Transverse colon (tissue), 4 donors: Measurements from ENCODE around the gene CTSL.

Experiments
- CTCF ChIP-seq, 5 experiments: fragments of 200-600 bp in 3 of 5; fragments of 450-650 bp in 2 of 5; sonication (generic) in 3 of 5; IDR thresholded peaks; 1 replicate in 2 of 5; 2 replicates in 3 of 5; pipeline ENCODE4 v1.5.1; 2016 to 2017; ENCODE audit warnings: antibody characterized with exemption in 5 of 5, inconsistent platforms in 3 of 5, mild to moderate bottlenecking in 2 of 5, moderate library complexity in 1 of 5
- EP300 ChIP-seq: sonication (generic); formaldehyde crosslinking; IDR thresholded peaks from one replicate; pipeline ENCODE4 v1.6.1; 2017; ENCODE audit warnings: antibody characterized with exemption, low read depth
- POLR2A ChIP-seq: fragments of 450-650 bp; IDR thresholded peaks from one replicate; pipeline ENCODE4 v1.6.1; 2016; ENCODE audit warnings: antibody characterized with exemption, mild to moderate bottlenecking, moderate library complexity
- POLR2AphosphoS5 ChIP-seq, 3 donors: sonication (generic); formaldehyde crosslinking; IDR thresholded peaks; one replicate each; pipeline ENCODE4 v1.6.1; 2016; ENCODE audit warnings: antibody characterized with exemption in 3 of 3

- TF ChIP-seq CTCF (IDR thresholded peaks at IDR 0.05): no peak
- no peak for TF ChIP-seq POLR2A
- no peak for TF ChIP-seq POLR2AphosphoS5 (IDR thresholded peaks at IDR 0.05)
- no peak for TF ChIP-seq EP300
Observed at GRCh38 chr9:87753313-87753712, 27.4 kb downstream of the CTSL start.
